Smooth muscle cell of the brain vasculature (primary cell): ENCODE results near the gene SEC14L5.
"Not testable (repeated sequence)": the region's sequence is repeated elsewhere in the genome, so short reads cannot be mapped to it uniquely, and the experiment has no call there.

Experiments
- DNase-seq: peaks from one replicate; pipeline ENCODE4 v3.0.0-alpha.2; 2012; ENCODE audit warnings: low read depth, low spot score

The SEC14L5 gene

DNA sequence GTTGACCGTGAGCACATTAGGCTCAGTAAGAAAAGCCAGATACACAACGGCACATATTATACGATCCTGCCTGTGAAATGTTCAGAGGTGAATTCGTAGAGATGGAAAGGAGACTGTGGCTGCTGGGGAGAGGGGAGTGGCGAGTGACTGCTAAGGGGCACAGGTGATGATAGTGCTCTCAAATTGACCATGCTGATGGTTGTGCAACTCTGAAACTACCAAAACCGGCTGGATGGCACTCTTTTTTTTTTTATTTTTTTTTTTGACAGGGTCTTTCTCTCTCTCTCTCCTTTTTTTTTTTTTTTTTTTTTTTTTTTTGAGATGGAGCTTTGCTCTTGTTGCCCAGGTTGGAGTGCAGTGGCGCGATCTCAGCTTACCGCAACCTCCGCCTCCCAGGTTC, 8.1 kb upstream of the SEC14L5 start:
- no peak for DNase-seq

DNA sequence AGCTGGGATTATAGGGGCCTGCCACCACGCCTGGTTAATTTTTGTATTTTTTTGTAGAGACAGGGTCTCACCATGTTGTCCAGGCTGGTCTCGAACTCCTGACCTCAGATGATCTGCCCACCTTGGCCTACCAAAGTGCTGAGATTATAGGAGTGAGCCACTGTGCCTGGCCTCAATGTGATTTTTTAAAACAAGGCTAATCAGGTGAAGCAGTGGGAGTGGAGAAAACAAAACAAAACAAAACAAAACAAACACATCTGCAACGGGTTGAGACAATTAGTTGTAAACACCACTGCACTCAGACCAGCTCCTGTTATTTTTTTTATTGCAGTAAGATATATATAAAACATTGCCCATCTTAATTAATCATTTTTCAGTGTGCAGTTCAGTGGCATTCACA, 6.5 kb upstream of the SEC14L5 start:
- not testable (repeated sequence) for DNase-seq

DNA sequence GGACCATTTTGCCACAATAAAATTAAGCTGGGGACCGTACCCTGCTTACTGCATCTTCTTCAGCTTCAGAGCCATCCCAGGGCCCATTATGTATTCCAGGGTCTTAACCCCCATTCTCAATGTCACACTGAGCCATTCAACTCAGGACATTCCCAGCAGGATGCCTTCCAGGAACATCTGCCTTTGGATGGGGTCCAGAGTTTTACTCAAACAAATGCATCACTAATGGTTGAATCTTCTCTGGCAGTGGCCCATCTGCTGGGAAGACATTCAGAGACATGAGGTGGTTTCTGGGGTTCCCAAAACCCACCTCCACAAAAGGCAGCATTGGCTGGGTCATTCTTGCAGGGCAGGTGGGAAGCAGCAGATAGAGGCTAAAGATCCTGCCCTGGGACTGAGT, 3.4 kb upstream of the SEC14L5 start:
- no peak for DNase-seq

DNA sequence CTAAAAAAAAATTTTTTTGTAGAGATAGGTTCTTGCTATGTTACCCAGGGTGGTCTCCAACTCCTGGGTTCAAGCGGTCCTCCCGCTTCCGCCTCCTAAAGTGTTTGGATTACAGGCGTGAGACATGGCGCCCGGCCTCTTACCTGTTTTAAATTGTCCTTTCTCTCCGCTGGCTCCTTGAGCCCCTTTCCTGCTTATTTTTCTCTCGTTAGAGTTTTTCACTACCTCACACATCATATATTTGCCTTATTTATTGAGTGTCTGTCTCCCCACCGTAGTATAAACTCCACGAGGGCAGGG, 760 bp upstream of the SEC14L5 start:
- no peak for DNase-seq

DNA sequence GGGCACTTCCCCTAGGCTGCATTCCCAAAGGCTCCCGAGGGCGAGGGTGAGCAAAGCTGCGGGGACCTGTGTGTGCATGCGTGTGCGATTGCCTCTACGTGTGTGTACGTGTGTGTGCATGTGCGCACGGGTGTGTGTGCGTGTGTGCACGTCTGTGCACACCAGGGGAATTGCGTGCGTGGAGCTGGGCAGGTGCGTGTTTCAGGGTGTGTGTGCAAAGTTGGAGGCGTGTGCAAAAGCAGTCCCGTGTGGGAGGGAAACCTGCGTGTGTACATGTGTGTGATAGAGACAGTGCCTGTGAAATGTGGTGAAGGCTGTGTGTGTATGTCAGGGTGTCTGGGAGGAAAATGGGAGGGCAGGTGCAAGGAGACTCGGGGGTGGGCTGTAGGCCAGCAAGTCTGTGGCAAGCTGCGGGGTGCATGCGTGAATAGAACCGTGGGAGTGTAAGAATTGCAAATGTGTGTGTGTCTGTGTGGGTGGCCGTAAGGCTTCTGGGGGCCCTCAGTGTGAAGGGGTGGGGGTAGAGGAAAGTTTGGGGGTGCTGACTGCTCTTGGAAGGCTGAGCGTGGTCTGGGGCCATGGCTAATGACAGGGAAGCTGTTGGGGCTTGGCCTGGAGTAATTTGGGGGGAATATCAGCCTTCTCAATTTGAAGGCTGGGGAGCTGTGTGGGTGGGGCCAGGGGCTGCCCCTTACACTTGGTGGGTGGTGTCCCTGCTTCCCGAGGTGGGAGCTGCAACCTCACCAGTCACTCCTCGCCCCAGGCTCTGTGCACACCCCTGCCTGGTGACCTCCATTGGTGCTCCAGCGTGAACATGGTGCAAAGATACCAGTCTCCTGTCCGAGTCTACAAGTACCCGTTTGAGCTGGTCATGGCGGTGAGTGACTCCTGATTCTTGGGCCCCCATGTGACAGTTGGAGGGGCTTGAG, 644 bp downstream of the SEC14L5 start:
- DNase-seq: no peak

DNA sequence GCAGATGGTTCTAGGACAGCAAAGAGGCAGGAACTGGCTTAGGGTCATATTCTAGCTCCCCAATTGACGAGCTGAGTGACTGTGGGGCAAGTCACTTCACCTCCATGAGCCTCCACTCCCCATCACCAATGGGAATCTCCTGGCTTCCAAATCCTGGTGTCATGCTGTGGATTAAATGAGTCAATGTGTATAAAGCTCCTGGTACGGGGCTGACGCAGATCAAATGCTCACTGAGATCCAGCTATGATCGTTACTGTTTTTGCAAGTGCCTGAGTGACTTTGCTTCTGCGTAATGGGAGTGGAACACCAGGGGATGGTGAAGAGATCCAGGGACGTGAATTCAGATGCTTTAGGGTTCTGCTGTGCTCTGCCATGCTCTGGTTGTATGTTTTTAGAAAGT, 2.4 kb downstream of the SEC14L5 start:
- DNase-seq: no peak

DNA sequence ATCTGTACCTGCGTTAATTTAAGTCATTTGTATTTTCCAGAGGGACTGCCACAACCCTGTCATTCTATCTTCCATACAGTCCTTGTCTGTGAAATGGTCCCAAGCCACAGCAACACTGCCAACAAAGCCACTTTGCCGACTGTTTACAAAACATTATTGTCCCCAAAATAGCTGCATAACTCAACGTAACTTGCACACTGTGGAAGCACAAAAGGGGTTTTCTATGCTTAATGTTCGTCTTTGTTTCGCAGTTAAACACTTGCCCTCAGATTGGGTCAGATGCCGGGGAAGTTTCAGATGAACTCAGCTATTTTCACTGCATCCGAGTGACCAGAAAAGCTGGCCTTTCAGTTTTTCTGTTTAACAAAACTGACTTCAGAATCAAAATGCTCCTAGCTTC, 4.6 kb downstream of the SEC14L5 start:
- no peak for DNase-seq

DNA sequence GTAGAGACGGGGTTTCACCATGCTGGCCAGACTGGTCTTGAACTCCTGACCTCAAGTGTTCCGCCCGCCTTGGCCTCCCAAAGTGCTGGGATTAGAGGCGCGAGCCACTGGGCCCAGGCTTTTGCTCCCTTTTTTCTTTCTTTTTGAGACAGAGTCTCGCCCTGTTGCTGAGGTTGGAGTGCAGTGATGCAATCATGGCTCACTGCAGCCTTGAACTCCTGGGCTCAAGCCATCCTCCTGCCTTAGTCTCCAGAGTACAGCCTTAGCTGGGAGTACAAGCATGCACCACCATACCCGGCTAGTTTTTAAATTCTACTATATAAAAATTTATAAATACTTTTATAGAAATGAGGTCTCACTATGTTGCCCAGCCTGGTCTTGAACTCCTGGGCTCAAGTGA, 5.4 kb downstream of the SEC14L5 start:
- not testable (repeated sequence) for DNase-seq

DNA sequence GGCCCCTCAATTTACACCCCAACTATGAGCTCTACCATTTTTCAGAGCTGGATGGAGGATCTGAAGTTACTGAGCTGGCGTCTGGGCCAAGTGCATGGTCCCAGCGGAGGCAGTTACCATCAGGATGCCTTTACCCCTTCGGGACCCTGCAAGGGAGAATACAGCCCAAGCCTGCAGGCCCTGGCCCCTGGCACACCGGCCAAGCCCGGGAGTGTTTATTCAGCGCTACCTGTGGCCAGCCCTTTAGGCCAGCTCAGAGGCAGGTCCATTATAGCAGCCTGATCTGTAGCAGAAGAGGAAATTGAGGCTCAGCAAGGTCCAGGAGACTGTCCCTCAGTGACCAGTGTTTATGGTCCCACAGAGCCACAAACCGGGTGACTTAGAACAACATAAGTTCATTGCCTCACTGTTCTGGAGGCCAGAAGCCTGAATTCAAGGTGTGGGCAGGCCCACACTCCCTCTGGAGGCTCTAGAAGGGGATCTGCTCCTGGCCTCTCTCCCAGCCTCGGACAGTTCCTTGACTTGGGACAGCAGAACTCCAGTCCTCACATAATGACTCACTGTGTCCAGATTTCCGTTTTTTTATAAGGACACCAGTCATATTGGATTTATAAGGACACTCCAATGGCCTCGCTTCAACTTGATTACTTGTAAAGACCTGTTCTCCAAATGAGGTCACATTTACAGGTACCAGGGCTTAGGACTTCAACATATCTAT, 8.8 kb downstream of the SEC14L5 start:
- DNase-seq: no peak

DNA sequence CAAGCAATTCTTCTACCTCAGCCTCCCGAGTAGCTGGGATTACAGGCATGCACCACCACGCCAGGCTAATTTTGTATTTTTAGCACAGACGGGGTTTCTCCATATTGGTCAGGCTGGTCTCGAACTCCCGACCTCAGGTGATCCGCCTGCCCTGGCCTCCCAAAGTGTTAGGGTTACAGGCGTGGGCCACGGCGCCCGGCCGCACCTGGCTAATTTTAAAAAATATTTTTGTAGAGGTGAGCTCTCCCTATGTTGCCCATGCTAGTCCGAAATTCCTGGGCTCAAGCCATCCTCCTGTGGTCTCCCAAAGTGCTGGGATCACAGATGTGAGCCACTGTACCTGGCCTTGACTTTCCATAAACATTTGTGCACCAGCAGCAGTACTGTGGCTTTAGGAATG, 10.1 kb downstream of the SEC14L5 start:
- DNase-seq: not testable (repeated sequence)

DNA sequence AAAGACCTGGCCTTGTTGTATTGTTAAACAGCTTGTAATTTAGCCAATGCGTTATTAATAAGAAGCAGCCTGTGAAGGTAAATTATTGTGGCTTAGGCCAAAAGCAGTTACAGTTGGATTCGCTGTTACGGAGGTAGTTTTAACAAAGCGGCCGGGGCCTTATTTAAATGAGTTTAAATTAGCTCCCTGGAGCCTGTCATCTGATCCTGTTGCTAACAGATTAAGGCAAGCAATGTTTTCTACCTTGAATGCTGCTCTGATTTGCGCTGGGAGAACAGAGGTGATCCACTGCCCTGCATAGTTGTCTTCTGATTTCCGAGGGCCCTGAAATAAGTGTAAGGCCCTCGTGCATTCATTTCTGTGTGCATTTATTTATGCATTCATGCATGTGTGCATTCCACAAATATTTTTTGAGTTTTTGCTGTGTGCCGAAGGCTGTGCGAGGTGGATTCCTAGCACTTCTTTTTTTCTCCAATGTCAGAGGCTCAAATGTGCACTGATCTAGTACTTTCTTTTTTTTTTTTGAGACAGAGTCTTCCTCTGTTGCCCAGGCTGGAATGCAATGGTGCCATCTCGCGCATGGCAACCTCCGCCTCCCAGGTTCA, 10.9 kb downstream of the SEC14L5 start:
- DNase-seq: no peak

DNA sequence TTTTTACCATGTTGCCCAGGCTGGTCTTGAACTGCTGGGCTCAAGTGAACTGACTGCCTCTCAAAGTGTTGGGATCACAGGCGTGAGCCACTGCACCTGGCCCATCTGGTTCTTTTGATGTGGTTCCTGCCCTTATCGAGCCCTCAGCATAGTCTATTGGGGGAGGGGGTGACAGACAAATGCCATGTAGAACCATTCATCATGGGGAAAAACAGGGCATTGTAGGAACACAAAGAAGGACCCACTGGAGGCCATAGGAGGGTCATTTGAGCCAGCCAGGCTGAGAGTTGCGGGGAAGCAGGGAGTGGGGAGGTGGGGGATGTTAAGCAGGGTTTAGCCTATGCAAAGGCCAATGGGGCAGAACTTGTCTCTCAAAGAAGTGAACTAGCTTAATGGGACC, 11.9 kb downstream of the SEC14L5 start:
- no peak for DNase-seq

DNA sequence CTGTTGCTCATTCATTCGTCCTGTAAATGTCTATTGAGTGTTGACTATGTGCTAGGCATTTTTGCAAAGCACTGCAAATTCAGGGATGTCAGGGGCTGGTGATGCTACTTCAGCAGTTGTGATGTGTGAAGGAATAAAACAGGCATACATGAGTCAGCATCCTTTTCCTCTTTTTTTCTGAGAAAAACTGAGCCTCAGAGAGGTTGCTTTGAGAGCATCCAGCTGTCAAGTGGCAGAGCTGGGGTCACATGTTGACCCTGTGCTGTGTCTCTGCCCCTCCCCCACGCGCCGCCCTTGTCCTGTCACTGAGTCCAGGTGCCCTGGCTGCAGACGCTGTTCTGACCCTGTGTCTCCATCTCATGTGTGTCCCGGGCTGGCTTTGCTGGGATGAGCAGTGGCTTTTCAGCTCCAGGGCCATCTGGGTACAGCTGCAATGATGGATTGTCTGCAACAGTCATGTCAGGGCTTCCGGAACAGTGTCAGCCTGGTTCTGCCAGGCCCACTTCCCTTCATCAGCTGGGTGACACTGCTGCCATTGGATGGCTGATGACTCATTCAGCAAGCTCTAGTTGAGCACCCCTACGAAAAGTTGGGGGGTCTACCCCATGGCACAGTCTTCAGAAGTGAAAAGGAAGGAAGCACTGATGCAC, 14.9 kb downstream of the SEC14L5 start:
- DNase-seq: no peak

DNA sequence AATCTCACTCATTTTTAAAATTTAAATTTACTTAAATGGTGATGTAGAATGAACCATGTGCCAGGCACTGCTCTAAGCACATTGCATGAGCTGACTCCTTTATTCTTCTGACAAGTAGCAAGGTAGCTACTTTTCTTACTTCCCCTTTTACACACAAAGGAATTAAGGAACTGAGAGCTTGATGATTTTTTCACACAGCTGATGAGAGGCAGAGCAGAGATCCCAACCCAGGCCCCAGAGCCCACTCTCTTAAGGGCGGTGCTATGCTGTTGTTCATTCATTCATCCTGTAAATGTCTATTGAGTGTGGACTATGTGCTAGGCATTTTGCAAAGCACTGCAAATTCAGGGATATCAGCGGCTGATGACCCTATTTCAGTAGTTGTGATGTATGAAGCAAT, 17.9 kb downstream of the SEC14L5 start:
- no peak for DNase-seq

DNA sequence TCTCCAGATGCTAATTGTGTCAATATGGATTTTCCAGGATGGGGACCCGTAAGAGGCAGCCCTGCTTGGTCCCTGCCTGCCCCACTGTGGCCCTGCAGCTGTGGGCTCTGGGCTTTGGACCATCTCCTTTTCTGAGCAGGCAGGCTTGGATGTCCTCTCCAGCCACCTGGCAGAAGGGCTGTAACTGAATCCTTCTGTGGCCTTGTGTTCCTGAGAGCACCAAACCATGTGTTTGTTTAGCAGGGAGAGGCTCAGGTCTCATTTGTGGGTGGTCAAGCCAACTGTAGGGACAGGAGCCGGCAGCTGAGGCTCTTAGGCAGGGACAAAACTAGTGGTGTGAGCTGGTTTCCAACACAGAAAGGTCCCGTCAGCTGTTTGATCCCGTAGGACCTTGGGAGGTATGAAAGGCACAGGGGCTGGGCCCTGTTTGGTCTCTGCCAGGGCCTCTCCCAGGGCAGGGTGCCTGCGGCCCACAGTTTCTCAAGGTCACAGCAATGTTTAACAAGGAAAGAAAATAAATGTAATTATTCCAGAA, 18.5 kb downstream of the SEC14L5 start:
- no peak for DNase-seq

DNA sequence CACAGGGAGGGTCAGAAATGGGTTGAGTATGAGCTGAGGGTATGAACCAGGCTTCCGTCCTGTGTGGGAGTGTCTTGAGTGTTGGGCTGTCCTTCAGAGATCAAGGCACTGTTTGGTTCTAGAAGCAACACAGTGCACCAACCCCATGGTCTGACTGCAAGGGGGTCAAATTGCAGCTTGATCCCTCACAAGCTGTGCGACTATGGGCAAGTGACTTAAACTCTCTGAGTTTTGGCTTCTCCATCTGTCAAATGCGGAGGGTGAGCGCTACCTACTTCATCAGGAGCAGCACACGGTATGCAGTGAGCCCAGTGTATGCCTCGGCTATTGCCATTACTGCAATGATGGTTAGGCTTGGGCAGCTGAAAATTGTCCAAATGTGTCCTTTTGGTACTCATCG, 21.0 kb downstream of the SEC14L5 start:
- DNase-seq: no peak

DNA sequence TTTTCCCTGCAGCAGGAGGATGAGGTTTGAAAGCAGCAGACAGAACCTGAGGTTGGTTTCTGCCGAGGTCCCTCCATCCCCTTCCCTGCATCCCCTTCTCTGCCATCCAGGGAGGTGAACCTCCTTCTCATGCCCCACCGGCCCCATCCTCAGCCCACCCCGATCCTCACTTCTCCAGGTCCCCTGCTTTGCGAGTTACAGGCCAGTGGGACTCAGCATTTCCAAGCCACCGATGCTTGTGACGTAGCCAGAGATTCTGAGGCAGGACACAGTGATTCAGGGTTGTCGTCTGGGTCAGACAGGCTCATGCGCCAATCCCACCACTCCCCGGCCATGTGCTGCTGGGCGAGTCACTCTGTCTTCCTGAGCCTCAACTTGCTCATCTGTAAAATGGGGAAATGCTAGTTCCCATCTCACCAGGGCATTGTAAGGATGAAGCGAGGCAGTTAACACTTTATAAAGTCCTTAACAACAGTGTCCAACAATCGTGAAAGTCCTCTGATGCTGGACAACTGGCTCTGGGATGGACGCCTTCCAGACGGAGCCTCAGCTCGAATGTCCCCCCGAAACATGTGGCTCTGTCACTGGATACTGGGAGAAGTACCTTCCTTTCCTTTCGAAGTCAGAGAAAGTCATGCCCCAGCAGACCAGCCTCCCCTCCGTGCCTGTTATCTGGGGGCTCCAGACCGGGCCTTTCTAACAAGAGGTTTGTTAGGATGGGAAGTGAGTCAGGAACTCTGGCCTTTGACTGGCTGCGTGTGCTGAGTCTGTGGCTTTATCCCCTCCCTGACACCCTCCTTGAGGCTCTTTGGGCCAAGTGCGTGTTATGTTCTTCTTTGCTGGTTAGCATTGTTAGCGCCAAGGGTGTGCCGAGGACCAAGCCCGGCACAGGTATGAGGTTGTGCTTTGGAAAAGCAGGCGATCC, 21.9 kb downstream of the SEC14L5 start:
- DNase-seq: no peak

DNA sequence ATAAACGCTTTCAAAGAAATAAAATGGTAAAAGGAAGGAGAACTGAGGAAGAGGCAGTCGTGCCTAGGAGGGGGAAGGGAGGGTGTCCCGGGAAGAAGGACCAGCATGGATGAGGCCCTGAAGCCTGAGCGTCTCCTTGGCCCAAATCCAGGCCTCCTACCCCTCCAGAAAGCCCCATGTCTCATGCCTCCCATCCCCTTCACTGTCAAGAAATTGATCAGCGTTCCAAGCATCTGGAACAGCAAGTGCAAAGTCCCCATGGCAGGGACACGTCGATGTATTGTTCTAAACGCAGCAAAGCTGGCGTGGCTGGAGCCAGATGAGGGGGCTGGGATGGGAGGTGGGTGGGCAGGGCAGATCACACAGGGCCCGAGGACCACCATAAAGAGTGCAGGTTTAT, 22.6 kb downstream of the SEC14L5 start:
- DNase-seq: no peak

DNA sequence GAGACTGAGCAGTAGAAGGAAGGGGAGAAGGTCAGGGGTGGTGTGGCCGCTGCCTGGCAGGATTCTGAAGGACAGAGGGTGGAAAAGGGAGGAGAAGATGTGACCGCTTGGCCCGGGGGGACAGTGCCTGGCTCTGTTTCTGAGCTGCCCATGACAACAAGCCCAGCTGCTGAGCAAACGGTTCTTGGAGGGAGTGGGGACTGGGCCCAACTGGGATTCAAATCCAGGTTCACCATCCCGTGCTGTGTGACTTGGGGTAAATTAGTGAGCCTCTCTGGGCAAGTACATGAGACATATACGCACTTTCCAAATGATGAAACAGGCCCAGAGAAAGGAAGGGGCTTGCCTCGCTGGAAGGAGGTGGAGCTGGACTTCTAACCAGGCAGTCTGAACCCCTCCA, 23.3 kb downstream of the SEC14L5 start:
- DNase-seq: no peak

DNA sequence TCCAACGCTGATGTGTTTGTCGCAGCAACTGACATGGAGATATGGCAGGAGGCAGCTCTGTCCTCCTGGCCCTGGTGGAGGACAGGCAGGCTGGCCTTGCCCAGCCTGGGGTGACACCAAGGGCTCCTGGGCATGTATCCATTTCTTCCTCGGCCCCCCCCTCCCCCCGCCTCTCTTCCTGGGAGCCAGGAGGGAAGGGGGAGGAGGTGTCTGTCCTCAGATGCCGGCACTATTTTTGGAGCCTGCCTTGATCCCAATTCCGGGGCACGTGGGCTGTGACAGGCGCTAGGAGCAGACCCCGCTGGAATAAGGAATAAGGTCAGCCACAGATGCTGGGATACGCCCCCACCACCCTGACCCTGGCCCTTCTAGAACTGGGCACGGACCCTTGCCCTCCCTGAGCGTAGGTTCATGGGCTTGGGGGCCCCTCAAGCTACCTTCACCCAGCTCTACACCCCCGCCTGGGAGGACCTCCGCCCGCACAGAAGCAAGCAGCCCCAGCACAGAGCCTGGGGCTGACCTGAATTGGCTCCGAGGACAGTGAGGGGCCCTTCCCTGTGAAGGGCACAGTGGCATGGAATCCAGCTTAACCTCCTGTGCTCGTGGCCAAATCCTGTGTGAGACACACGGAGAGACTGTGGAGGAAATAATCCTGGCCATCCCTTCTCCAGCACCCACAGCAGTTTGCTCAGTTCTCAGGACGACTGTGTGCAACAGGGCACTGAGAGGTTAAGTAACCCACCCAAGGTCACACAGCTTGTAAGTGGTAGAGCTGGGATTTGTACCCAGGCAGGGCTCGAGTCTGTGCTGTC, 24.1 kb downstream of the SEC14L5 start:
- no peak for DNase-seq
